HepG2 (cell line): ENCODE results near the gene LDLRAD4. TPM values are rescaled to one million over a fixed set of nuclear protein-coding genes. Genes with fewer than 3 reads are reported as not detected.
A peak's percentile ranks its signal among the peaks of the same experiment; 100 is the strongest.

Experiments used
- ATAC-seq: fragments of 200-7000 bp; cut with Tn5 transposase; 3 replicates; pipeline ENCODE4 v1.9.1; 2020; ENCODE audit warnings: mild to moderate bottlenecking, moderate library complexity
- BruUV-seq: library from RNA; stranded (reverse); fragments of 400-500 nt; replicated peaks from 2 replicates; lab custom pipeline; 2021; lab: Mats Ljungman, UMichigan
- CTCF ChIA-PET: fragments of 300-600 bp; formaldehyde crosslinking; extraction: SDS; loops from one replicate; lab custom pipeline; 2021; ENCODE audit warnings: low total read pairs, inconsistent platforms, low intra/inter-chr PET ratio; lab: Yijun Ruan, JAX
- POLR2A ChIA-PET: fragments of 350-600 bp; sonication (Branson Sonifier 250); formaldehyde crosslinking; loops from one replicate; lab custom pipeline; 2020; ENCODE audit warnings: antibody characterized with exemption, inconsistent platforms; lab: Yijun Ruan, JAX
- DNase-seq: peaks from one replicate; pipeline ENCODE4 v3.0.0-alpha.2; 2015; ENCODE audit warnings: low spot score
- FAIRE-seq: peaks from 3 replicates; lab custom pipeline; 2011; peaks lifted over from hg19 to GRCh38; lab: Jason Lieb, UNC
- H2AFZ ChIP-seq: one replicate; pipeline ENCODE4 v1.6.1; 2011; ENCODE audit warnings: low read length, inconsistent platforms
- H3K27ac ChIP-seq: fragments of 300-600 bp; 3 replicates; pipeline ENCODE4 v1.8.0; 2011; ENCODE audit warnings: mixed run types, mild to moderate bottlenecking, mixed read lengths, low read length, inconsistent platforms; ENCODE audit not compliant: insufficient read depth; ENCODE audit errors: extremely low read length
- H3K27me3 ChIP-seq, 2 experiments: fragments of 200-600 bp in 1 of 2; 2 replicates in 1 of 2; 3 replicates in 1 of 2; pipeline versions ENCODE4 v1.6.0 to v1.8.0; 2011; ENCODE audit warnings: low read length in 2 of 2, mild to moderate bottlenecking in 2 of 2, moderate library complexity in 2 of 2, inconsistent platforms in 1 of 2; ENCODE audit not compliant: insufficient read depth in 2 of 2, control insufficient read depth in 1 of 2
- H3K36me3 ChIP-seq, 2 experiments: fragments of 200-600 bp in 1 of 2; replicated peaks in 1 of 2; 2 replicates in 1 of 2; 3 replicates in 1 of 2; pipeline versions ENCODE4 v1.5.1 to v1.8.0; 2011; ENCODE audit warnings: low read length in 2 of 2, inconsistent platforms in 1 of 2; ENCODE audit not compliant: insufficient read depth in 2 of 2, control insufficient read depth in 1 of 2
- H3K4me1 ChIP-seq: 2 replicates; pipeline ENCODE4 v1.5.1; 2012; ENCODE audit warnings: low read length, inconsistent platforms; ENCODE audit not compliant: insufficient read depth
- H3K4me2 ChIP-seq: 2 replicates; pipeline ENCODE4 v1.6.0; 2011; ENCODE audit warnings: low read depth, low read length, inconsistent platforms
- H3K4me3 ChIP-seq, 3 experiments: fragments of 200-600 bp in 1 of 3; sonication (generic), shearing (Covaris generic) in 1 of 3; replicated peaks in 1 of 3; 2 replicates each; pipeline ENCODE4 v1.5.1; 2011 to 2016; ENCODE audit warnings: low read length in 3 of 3, inconsistent platforms in 2 of 3, low read depth in 2 of 3, mild to moderate bottlenecking in 2 of 3, control low read depth in 1 of 3, mixed read lengths in 1 of 3; ENCODE audit not compliant: insufficient read depth in 1 of 3
- H3K79me2 ChIP-seq: one replicate; pipeline ENCODE4 v1.6.1; 2011; ENCODE audit warnings: low read length, inconsistent platforms; ENCODE audit not compliant: insufficient read depth
- H3K9ac ChIP-seq: 2 replicates; pipeline ENCODE4 v1.6.0; 2011; ENCODE audit warnings: mild to moderate bottlenecking, low read depth, low read length, inconsistent platforms; ENCODE audit not compliant: insufficient read depth
- H3K9me3 ChIP-seq: 2 replicates; pipeline ENCODE4 v1.5.1; 2012; ENCODE audit warnings: mild to moderate bottlenecking, low read length
- H4K20me1 ChIP-seq: 2 replicates; pipeline ENCODE4 v1.6.0; 2011; ENCODE audit warnings: inconsistent platforms, mild to moderate bottlenecking, low read length, moderate library complexity; ENCODE audit not compliant: insufficient read depth
- BCL6 ChIP-seq: IDR thresholded peaks from 2 replicates; pipeline ENCODE4 v1.6.1; 2016; ENCODE audit warnings: missing genetic modification reagents, missing compliant biosample characterization
- CBX5 ChIP-seq: sonication (generic); formaldehyde crosslinking; IDR thresholded peaks from 2 replicates; pipeline ENCODE4 v1.4.0; 2020; ENCODE audit warnings: missing genetic modification reagents, borderline replicate concordance
- DPF2 ChIP-seq: sonication (generic); formaldehyde crosslinking; IDR thresholded peaks from 2 replicates; pipeline ENCODE4 v1.4.0; 2020; ENCODE audit warnings: mild to moderate bottlenecking, low read depth, missing genetic modification reagents, borderline replicate concordance
- ETV6 ChIP-seq: sonication (generic); formaldehyde crosslinking; conservative IDR thresholded peaks from 2 replicates; pipeline ENCODE4 v1.4.0; 2020; ENCODE audit warnings: missing genetic modification reagents
- NAIF1 ChIP-seq: sonication (generic); formaldehyde crosslinking; IDR thresholded peaks from 2 replicates; pipeline ENCODE4 v1.5.0; 2020; ENCODE audit warnings: mild to moderate bottlenecking, missing genetic modification reagents, borderline replicate concordance
- NFKBIZ ChIP-seq: IDR thresholded peaks from 2 replicates; pipeline ENCODE4 v1.6.1; 2018; ENCODE audit warnings: missing genetic modification reagents, missing compliant biosample characterization
- NPAS2 ChIP-seq: sonication (generic); formaldehyde crosslinking; IDR thresholded peaks from 2 replicates; pipeline ENCODE4 v1.8.0; 2022; ENCODE audit warnings: mild to moderate bottlenecking, missing genetic modification reagents, borderline replicate concordance
- NR2F6 ChIP-seq, 2 experiments: IDR thresholded peaks; 2 replicates each; pipeline ENCODE4 v1.6.1; 2016; ENCODE audit warnings: antibody characterized with exemption in 1 of 2, mild to moderate bottlenecking in 1 of 2
- PHF8 ChIP-seq: sonication (generic); formaldehyde crosslinking; IDR thresholded peaks from 2 replicates; pipeline ENCODE4 v1.5.0; 2020; ENCODE audit warnings: missing genetic modification reagents
- PRPF4 ChIP-seq: fragments of 200-400 bp; formaldehyde crosslinking; IDR thresholded peaks from 2 replicates; pipeline ENCODE4 v1.6.1; 2016; ENCODE audit warnings: low read length, low read depth; ENCODE audit not compliant: poor library complexity, severe bottlenecking
- SATB2 ChIP-seq: sonication (generic); formaldehyde crosslinking; IDR thresholded peaks from 2 replicates; pipeline ENCODE4 v1.5.0; 2020; ENCODE audit warnings: missing genetic modification reagents
- SRY ChIP-seq: sonication (generic); formaldehyde crosslinking; IDR thresholded peaks from 2 replicates; pipeline ENCODE4 v1.8.0; 2022; ENCODE audit warnings: mild to moderate bottlenecking, missing genetic modification reagents
- ZBTB38 ChIP-seq: sonication (generic); formaldehyde crosslinking; IDR thresholded peaks from 2 replicates; pipeline ENCODE4 v1.5.1; 2020; ENCODE audit warnings: mild to moderate bottlenecking, missing genetic modification reagents
- ZFY ChIP-seq: sonication (generic); formaldehyde crosslinking; IDR thresholded peaks from 2 replicates; pipeline ENCODE4 v1.4.0; 2020; ENCODE audit warnings: missing genetic modification reagents
- ZNF205 ChIP-seq: IDR thresholded peaks from 2 replicates; pipeline ENCODE4 v1.6.1; 2018; ENCODE audit warnings: missing biosample characterization, missing genetic modification reagents
- ZNF225 ChIP-seq: sonication (generic); formaldehyde crosslinking; IDR thresholded peaks from 2 replicates; pipeline ENCODE4 v1.4.0; 2020; ENCODE audit warnings: mild to moderate bottlenecking, missing genetic modification reagents
- ZNF660 ChIP-seq: sonication (generic); formaldehyde crosslinking; IDR thresholded peaks from 2 replicates; pipeline ENCODE4 v1.5.1; 2020; ENCODE audit warnings: mild to moderate bottlenecking, low read depth, missing genetic modification reagents, borderline replicate concordance
- ZNF691 ChIP-seq: sonication (generic); formaldehyde crosslinking; IDR thresholded peaks from 2 replicates; pipeline ENCODE4 v1.4.0; 2020; ENCODE audit warnings: missing genetic modification reagents, low read depth, mild to moderate bottlenecking, borderline replicate concordance
- WGBS: methylation state at CpG from one replicate; pipeline ENCODE4 v1.1.6; 2017; ENCODE audit warnings: low lambda C conversion rate; 5-methylcytosine and 5-hydroxymethylcytosine counted together
- in situ Hi-C: cut with HindIII; loops from 2 replicates; pipeline ENCODE4 v1.10.0; 2017; ENCODE audit warnings: low pct_unique_long_range_greater_than_20kb; ENCODE audit not compliant: extremely low pct_ligation_motif_present
- intact Hi-C: fragments of 100-400 bp; cut with micrococcal nuclease; formaldehyde crosslinking; loops from one replicate; pipeline ENCODE4 v1.10.0; 2022; ENCODE audit not compliant: unreplicated experiment
- polyA plus RNA-seq, 8 experiments: library from polyadenylated mRNA; depleted of rRNA in 3 of 8; stranded (reverse) in 7 of 8; unstranded in 1 of 8; fragments of >200 nt; fragmentation: Illumina TruSeq in 4 of 8; extraction: Trizol in 4 of 8; gene quantifications; 2 replicates each; pipeline versions ENCODE4 v1.2.1 to v1.2.3, GENCODE V29; 2011 to 2016; ENCODE audit warnings: low read depth in 4 of 8, missing spikeins in 1 of 8, mixed read lengths in 1 of 8; ENCODE audit not compliant: insufficient read depth in 1 of 8
- total RNA-seq, 5 experiments: library from RNA; depleted of rRNA; stranded (reverse); fragments of >200 nt; fragmentation: Illumina TruSeq; extraction: Trizol; gene quantifications; 2 replicates each; pipeline ENCODE4 v1.2.3, GENCODE V29; 2016; ENCODE audit warnings: low read depth in 1 of 5

The LDLRAD4 gene
- total and polyA plus RNA-seq, 2 of the 13 experiments (the other 11 are each of a cell fraction or from before 2014, with no cell fraction given), result 13.6 to 20.9 TPM

- TF ChIP-seq ZBTB38 (peak; percentile 77; the same call in 1 of the 2 replicates), ZNF225 (CRISPR knock-in tag) (no peak)
- no peak overlapping the region for H3K9ac ChIP-seq
- FAIRE-seq (no peak), ATAC-seq (no peak), DNase-seq (no peak)
- intact Hi-C loops, result no loop called here
- no peak overlapping the region for H3K27ac ChIP-seq
- no peak overlapping the region for H3K4me3 ChIP-seq
- in situ Hi-C loops, result no loop called here
- no TSS peak for BruUV-seq
- peaks cover 86% of the 10 kb centered on the region for H3K4me1 ChIP-seq
- no peak overlapping the region for H2AFZ ChIP-seq
- H4K20me1 ChIP-seq, result no peaks in the 10 kb centered on the region
- no peak overlapping the region for H3K4me2 ChIP-seq
- ChIA-PET CTCF (no interaction called here), POLR2A (interaction anchor here (1.2 kb wide), 1 partner anchor 44 kb away, joined by 4 read pairs; no protein-coding TSS in a partner anchor)
- 95% methylated on average over 14 of the region's 14 CpGs for WGBS
- H3K27me3 ChIP-seq, result no peaks in the 10 kb centered on the region
- no peaks in the 10 kb centered on the region for H3K79me2 ChIP-seq
- H3K36me3 ChIP-seq, result no peaks in the 10 kb centered on the region
- H3K9me3 ChIP-seq, result no peaks in the 10 kb centered on the region
These were observed 36.8 kb upstream of the LDLRAD4 start for GRCh38 chr18:13181765-13182164.

GRCh38 chr18:13183359-13183758 is 35.2 kb upstream of the LDLRAD4 start:
- ChIA-PET CTCF (no interaction called here), POLR2A (no interaction called here)
- WGBS, result 78% methylated on average over 5 of the region's 5 CpGs

More at GRCh38 chr18:13183359-13183758, 35.2 kb upstream of the LDLRAD4 start:
- Histone ChIP-seq H3K79me2 (no peaks in the 10 kb centered on the region), H3K9me3 (no peaks in the 10 kb centered on the region), H2AFZ (no peak overlapping the region), H3K4me2 (no peak overlapping the region), H3K9ac (no peak overlapping the region), H3K4me3 (no peak overlapping the region), H3K4me1 (peaks cover 77% of the 10 kb centered on the region), H3K36me3 (no peaks in the 10 kb centered on the region), H3K27me3 (no peaks in the 10 kb centered on the region), H4K20me1 (no peaks in the 10 kb centered on the region), H3K27ac (no peak overlapping the region)
- TF ChIP-seq NPAS2 (CRISPR knock-in tag) (no peak), PHF8 (CRISPR knock-in tag) (no peak), SATB2 (CRISPR knock-in tag) (no peak), ZNF205 (CRISPR knock-in tag) (no peak), ZFY (CRISPR knock-in tag) (no peak), DPF2 (CRISPR knock-in tag) (no peak), SRY (CRISPR knock-in tag) (no peak), NR2F6 (IDR thresholded peaks at IDR 0.05) (no peak), NR2F6 (CRISPR knock-in tag; IDR thresholded peaks at IDR 0.05) (no peak), ETV6 (CRISPR knock-in tag) (no peak), CBX5 (CRISPR knock-in tag) (no peak), PRPF4 (no peak), NFKBIZ (CRISPR knock-in tag) (no peak), ZNF660 (CRISPR knock-in tag) (no peak), ZNF691 (CRISPR knock-in tag) (no peak), NAIF1 (CRISPR knock-in tag) (no peak), BCL6 (CRISPR knock-in tag) (no peak), ZBTB38 (no peak)
- DNase-seq, result no peak
- intact Hi-C loops, result no loop called here
- no peak for FAIRE-seq
- in situ Hi-C loops, result no loop called here
- ATAC-seq, result no peak
- BruUV-seq, result no TSS peak
